Hepatocyte (in vitro differentiated cells): Measurements from ENCODE around the gene RNF19B. TPM values are rescaled to one million over a fixed set of nuclear protein-coding genes. Genes with fewer than 3 reads are reported as not detected.

Experiments used
- DNase-seq: peaks from one replicate; pipeline ENCODE4 v3.0.0-alpha.2; 2016; ENCODE audit warnings: low spot score
- H2AFZ ChIP-seq: fragments of 200-600 bp; sonication (generic); 2 replicates; pipeline ENCODE4 v1.6.0; 2016; ENCODE audit warnings: antibody characterized with exemption, mild to moderate bottlenecking
- H3K27ac ChIP-seq: fragments of 200-600 bp; sonication (generic); 2 replicates; pipeline ENCODE4 v1.5.1; 2016; ENCODE audit warnings: mild to moderate bottlenecking
- H3K27me3 ChIP-seq: fragments of 200-600 bp; sonication (generic); 2 replicates; pipeline ENCODE4 v1.6.1; 2016
- H3K36me3 ChIP-seq: fragments of 200-600 bp; sonication (generic); replicated peaks from 2 replicates; pipeline ENCODE4 v1.5.1; 2016; ENCODE audit warnings: low read depth; ENCODE audit not compliant: insufficient read depth
- H3K4me1 ChIP-seq: fragments of 200-600 bp; sonication (generic); 2 replicates; pipeline ENCODE4 v1.5.1; 2016; ENCODE audit warnings: mild to moderate bottlenecking, moderate library complexity; ENCODE audit not compliant: insufficient read depth
- H3K4me2 ChIP-seq: fragments of 200-600 bp; sonication (generic); 2 replicates; pipeline ENCODE4 v1.6.0; 2016
- H3K4me3 ChIP-seq: fragments of 200-600 bp; sonication (generic); 2 replicates; pipeline ENCODE4 v1.5.1; 2016; ENCODE audit warnings: mild to moderate bottlenecking
- H3K79me2 ChIP-seq: fragments of 200-600 bp; sonication (generic); 2 replicates; pipeline ENCODE4 v1.6.0; 2017; ENCODE audit warnings: mild to moderate bottlenecking
- H3K9me2 ChIP-seq: fragments of 200-600 bp; sonication (generic); replicated peaks from 2 replicates; pipeline ENCODE4 v1.6.0; 2017; ENCODE audit warnings: mild to moderate bottlenecking; ENCODE audit not compliant: insufficient read depth
- H3K9me3 ChIP-seq: fragments of 200-600 bp; sonication (generic); 2 replicates; pipeline ENCODE4 v1.5.1; 2016; ENCODE audit warnings: low read depth, mild to moderate bottlenecking
- H4K20me1 ChIP-seq: fragments of 200-600 bp; sonication (generic); 2 replicates; pipeline ENCODE4 v1.6.0; 2016; ENCODE audit warnings: mild to moderate bottlenecking; ENCODE audit not compliant: insufficient read depth, poor library complexity, severe bottlenecking
- CTCF ChIP-seq: fragments of 200-600 bp; sonication (generic); IDR thresholded peaks from 2 replicates; pipeline ENCODE4 v1.5.1; 2016; ENCODE audit warnings: antibody characterized with exemption, mild to moderate bottlenecking; ENCODE audit not compliant: poor library complexity
- EZH2 ChIP-seq: fragments of 200-600 bp; sonication (generic); IDR thresholded peaks from 2 replicates; pipeline ENCODE4 v1.6.1; 2016; ENCODE audit warnings: antibody characterized with exemption, mild to moderate bottlenecking, borderline replicate concordance
- EZH2phosphoT487 ChIP-seq: fragments of 200-600 bp; sonication (generic); IDR thresholded peaks from one replicate; pipeline ENCODE4 v1.6.1; 2018; ENCODE audit warnings: antibody characterized with exemption, mild to moderate bottlenecking, low read depth, moderate library complexity; ENCODE audit not compliant: unreplicated experiment, severe bottlenecking
- WGBS: methylation state at CpG from one replicate; pipeline ENCODE4 v1.1.6; 2016; ENCODE audit warnings: low lambda C conversion rate; ENCODE audit errors: missing lambda C conversion rate; 5-methylcytosine and 5-hydroxymethylcytosine counted together
- polyA plus RNA-seq: library from polyadenylated mRNA; unstranded; fragments of >200 nt; fragmentation: Nextera tagmentation; extraction: Ambion mirVana; gene quantifications from 2 replicates; pipeline ENCODE4 v1.2.1, GENCODE V29; 2016
- total RNA-seq: library from RNA; depleted of rRNA; stranded (reverse); fragments of >200 nt; gene quantifications from 2 replicates; pipeline ENCODE4 v1.2.3, GENCODE V29; 2014

RNF19B gene
- total and polyA plus RNA-seq, 2 experiments from 2014 or later, result 15.5 to 16.1 TPM

DNA sequence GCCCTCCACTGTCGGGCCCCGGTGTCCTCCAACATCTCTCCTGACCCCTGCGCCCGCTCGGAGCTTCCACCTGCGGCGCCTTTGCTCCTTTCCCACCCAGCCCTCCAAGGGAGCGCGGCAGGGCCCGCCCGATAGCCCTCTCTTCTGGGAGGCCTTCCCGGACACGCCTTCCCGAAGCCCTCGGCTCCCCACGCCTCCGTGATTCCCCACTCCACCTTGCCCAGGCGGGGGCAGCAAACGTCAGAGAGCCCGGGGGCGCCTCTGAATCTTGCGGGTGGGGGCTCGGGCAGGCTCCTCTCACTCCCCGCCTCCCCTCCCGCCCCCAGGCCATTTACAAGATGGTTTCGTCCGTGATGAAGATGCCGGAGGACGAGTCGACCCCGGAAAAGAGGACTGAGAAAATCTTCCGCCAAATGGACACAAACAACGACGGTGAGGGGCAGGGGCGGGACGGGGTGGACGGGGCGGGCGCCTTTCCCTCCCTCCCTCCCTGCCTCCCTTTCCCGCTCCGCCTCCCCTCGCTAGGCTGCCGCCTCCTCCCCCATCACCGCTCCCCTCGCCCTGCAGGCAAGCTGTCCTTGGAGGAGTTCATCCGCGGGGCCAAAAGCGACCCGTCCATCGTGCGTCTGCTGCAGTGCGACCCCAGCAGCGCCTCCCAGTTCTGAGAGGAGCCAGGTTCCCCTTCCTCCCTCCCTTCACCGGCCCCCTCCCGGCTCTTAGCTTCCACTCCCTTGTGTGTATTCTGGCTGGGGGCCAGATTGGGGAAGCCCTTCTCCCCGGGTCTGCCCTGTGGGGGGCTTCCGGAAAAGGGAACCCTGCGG is 71.2 kb downstream of the RNF19B start:
- Histone ChIP-seq H2AFZ (peak overlapping the region; percentile 91), H4K20me1 (no peaks in the 10 kb centered on the region), H3K9me3 (no peaks in the 10 kb centered on the region), H3K36me3 (no peaks in the 10 kb centered on the region), H3K79me2 (no peaks in the 10 kb centered on the region), H3K4me1 (peaks cover 8% of the 10 kb centered on the region), H3K9me2 (no peaks in the 10 kb centered on the region), H3K27ac (no peak overlapping the region), H3K27me3 (peaks cover 20% of the 10 kb centered on the region), H3K4me2 (peak overlapping the region; percentile 95), H3K4me3 (peak overlapping the region; percentile 39)
- 3% methylated on average over 25 of the region's 58 CpGs for WGBS
- peak; percentile 65 for DNase-seq
- TF ChIP-seq CTCF, result peak; percentile 31
- TF ChIP-seq EZH2, result peak; percentile 31
- TF ChIP-seq EZH2phosphoT487, result no peak

GRCh38 chr1:32892368-32893197 is 72.0 kb downstream of the RNF19B start:
- WGBS, result 52% methylated on average over 28 of the region's 49 CpGs
- H2AFZ ChIP-seq, result peak overlapping the region; percentile 91

GRCh38 chr1:32891630-32892029 is 73.0 kb downstream of the RNF19B start:
- Histone ChIP-seq H3K27ac (no peak overlapping the region), H3K27me3 (peaks cover 33% of the 10 kb centered on the region), H3K4me1 (peaks cover 8% of the 10 kb centered on the region), H3K79me2 (no peaks in the 10 kb centered on the region), H3K9me2 (no peaks in the 10 kb centered on the region), H2AFZ (no peak overlapping the region), H3K4me3 (no peak overlapping the region), H3K9me3 (no peaks in the 10 kb centered on the region), H3K36me3 (no peaks in the 10 kb centered on the region), H4K20me1 (no peaks in the 10 kb centered on the region), H3K4me2 (no peak overlapping the region)
- 96% methylated on average over 3 of the region's 3 CpGs for WGBS
- TF ChIP-seq EZH2phosphoT487 (no peak), EZH2 (no peak), CTCF (no peak)
- DNase-seq, result no peak

More at GRCh38 chr1:32892368-32893197, 72.0 kb downstream of the RNF19B start:
- peak overlapping the region; percentile 39 for H3K4me3 ChIP-seq
- no peaks in the 10 kb centered on the region for H3K9me3 ChIP-seq
- H3K79me2 ChIP-seq, result no peaks in the 10 kb centered on the region
- DNase-seq, result peak; percentile 59
- no peak for TF ChIP-seq EZH2phosphoT487
- no peak for TF ChIP-seq EZH2
- TF ChIP-seq CTCF, result peak; percentile 48
- no peaks in the 10 kb centered on the region for H4K20me1 ChIP-seq
- peaks cover 8% of the 10 kb centered on the region for H3K4me1 ChIP-seq
- no peak overlapping the region for H3K27ac ChIP-seq
- H3K4me2 ChIP-seq, result peak overlapping the region; percentile 95
- H3K36me3 ChIP-seq, result no peaks in the 10 kb centered on the region
- H3K27me3 ChIP-seq, result peaks cover 24% of the 10 kb centered on the region
- no peaks in the 10 kb centered on the region for H3K9me2 ChIP-seq
